HFF-Myc (cell line): ENCODE results near the gene SETX.

Experiments used
- DNase-seq: peaks from one replicate; pipeline ENCODE4 v3.0.0-alpha.2; 2011; ENCODE audit warnings: low read depth; ENCODE audit errors: extremely low read depth
- H3K4me3 ChIP-seq: replicated peaks from 2 replicates; pipeline ENCODE4 v1.5.1; 2011; ENCODE audit warnings: low read depth, mild to moderate bottlenecking, control low read depth, low read length
- TF ChIP-seq, protein P1 (sequence below): IDR thresholded peaks from 2 replicates; pipeline ENCODE4 v1.5.1; 2012; ENCODE audit warnings: mild to moderate bottlenecking, low read depth, low read length, control low read depth; ENCODE audit errors: missing control alignments

Gene SETX

DNA sequence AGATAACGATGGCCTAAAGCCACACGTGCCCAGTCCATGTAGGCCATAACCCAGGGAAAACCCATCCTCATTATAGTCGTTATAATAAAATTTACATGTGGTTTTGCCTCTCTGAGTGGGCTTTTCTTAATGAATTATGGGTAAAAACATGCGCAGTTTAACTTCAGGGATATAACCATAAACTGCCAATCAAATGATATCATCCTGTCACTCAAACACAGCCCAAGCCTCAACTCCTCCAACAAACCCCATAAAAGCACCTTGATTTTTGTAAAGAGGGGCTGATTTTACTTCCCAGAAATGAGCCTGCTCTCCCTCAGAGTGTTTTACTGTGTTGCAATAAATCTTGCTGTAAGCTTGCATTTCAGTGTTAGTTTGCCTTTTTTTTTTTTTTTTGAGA is 15.8 kb upstream of the SETX start:
- no peak for DNase-seq
- H3K4me3 ChIP-seq: no peak overlapping the region
- TF ChIP-seq, protein P1, sequence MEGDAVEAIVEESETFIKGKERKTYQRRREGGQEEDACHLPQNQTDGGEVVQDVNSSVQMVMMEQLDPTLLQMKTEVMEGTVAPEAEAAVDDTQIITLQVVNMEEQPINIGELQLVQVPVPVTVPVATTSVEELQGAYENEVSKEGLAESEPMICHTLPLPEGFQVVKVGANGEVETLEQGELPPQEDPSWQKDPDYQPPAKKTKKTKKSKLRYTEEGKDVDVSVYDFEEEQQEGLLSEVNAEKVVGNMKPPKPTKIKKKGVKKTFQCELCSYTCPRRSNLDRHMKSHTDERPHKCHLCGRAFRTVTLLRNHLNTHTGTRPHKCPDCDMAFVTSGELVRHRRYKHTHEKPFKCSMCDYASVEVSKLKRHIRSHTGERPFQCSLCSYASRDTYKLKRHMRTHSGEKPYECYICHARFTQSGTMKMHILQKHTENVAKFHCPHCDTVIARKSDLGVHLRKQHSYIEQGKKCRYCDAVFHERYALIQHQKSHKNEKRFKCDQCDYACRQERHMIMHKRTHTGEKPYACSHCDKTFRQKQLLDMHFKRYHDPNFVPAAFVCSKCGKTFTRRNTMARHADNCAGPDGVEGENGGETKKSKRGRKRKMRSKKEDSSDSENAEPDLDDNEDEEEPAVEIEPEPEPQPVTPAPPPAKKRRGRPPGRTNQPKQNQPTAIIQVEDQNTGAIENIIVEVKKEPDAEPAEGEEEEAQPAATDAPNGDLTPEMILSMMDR: no peak

GRCh38 chr9:132369421-132369820 is 14.6 kb upstream of the SETX start:
- TF ChIP-seq, protein P1: no peak
- H3K4me3 ChIP-seq: no peak overlapping the region

GRCh38 chr9:132367613-132368313 is 13.0 kb upstream of the SETX start:
- DNase-seq: no peak
- TF ChIP-seq, protein P1: no peak
- H3K4me3 ChIP-seq: no peak overlapping the region

More at GRCh38 chr9:132369421-132369820, 14.6 kb upstream of the SETX start:
- DNase-seq: no peak

GRCh38 chr9:132366481-132366880 is 11.7 kb upstream of the SETX start:
- DNase-seq: no peak
- TF ChIP-seq, protein P1: no peak

DNA sequence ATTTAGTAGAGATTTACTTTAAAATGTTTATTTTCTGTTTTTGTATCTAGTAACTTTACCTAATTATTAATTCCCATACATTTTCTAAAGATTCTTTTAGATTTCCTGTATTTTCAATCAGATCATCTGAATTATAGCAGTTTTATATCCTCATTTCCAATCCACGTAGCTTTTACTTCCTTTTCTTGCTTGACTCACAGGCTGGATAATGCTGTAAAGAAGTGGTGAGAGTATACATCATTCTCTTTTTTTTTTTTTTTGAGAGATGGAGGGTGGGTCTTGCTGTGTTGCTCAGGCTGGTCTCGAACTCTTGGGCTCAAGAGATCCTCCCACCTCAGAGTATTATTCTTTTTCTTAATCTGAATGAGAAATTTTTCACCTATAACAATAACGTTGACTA is 11.2 kb upstream of the SETX start:
- no peak overlapping the region for H3K4me3 ChIP-seq
- TF ChIP-seq, protein P1: no peak
- DNase-seq: no peak

More at GRCh38 chr9:132366481-132366880, 11.7 kb upstream of the SETX start:
- H3K4me3 ChIP-seq: no peak overlapping the region

- TF ChIP-seq, protein P1: no peak
- no peak for DNase-seq
These were observed 9.3 kb upstream of the SETX start for GRCh38 chr9:132364068-132364467.

DNA sequence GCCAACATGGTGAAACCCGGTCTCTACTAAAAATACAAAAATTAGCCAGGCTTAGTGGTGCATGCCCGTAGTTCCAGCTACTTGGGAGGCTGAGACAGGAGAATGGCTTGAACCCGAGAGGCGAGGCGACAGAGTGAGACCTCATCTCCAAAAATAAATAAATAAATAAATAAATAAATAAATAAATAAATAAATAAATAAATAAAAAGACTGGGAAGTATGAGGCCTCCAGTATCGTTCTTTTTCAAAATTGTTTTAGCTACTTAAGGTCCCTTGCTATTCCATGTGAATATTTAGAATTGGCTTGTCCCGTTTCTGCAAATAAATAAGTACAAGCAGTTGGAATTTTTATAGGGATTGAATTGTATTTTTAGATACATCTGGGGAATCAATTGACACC is 3.0 kb upstream of the SETX start:
- TF ChIP-seq, protein P1: no peak

More at GRCh38 chr9:132364068-132364467, 9.3 kb upstream of the SETX start:
- no peak overlapping the region for H3K4me3 ChIP-seq

More for the DNA sequence above, 3.0 kb upstream of the SETX start:
- no peak overlapping the region for H3K4me3 ChIP-seq
- DNase-seq: no peak
